Measurements from ENCODE around the gene HIPK3.
A peak's percentile ranks its signal among the peaks of the same experiment; 100 is the strongest.
"Not testable (repeated sequence)": the region's sequence is repeated elsewhere in the genome, so short reads cannot be mapped to it uniquely, and the experiment has no call there.

The HIPK3 gene

DNA sequence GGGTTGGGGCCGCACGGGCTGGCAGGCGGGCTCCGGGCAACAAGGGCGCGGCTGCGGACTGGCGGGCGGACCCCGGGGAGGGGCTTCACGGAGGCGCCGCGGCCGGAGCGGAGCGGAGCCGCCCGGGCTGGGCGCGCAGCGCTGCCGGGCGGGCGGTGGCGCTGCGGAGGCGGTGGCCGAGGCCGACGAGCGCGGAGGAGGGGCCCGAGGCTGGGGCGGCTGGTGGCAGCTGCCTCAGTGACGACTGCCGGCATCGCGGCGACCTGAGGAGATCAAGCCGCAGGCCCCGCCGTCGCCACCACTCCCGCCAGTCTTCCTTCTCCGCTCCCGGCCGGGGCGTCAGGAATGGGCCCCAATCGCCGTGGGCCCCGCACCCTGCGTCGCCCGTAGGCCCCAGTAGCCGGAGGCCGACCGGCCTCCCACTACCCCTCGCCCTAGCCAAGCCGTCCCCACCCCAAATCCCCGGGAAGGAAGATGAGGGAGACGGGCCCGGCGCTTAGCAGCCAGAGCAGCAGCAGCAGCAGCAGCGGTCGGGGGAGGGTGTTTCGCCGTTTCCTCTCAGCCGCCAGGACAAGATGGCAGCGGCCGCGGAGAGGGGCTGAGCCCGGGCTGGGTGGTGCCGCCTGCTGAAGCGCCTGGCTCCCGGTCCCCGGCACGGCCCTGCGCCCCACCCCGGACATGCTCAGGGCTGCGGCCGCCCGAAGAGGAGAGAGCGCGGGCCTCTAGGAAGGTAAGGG, at the start of gene HIPK3:
TSS of gene HIPK3 (plus strand) at position 222 of the 737 bp plus-strand sequence.
- peak; percentile 85 for DNase-seq (ENCODE audit: low read depth)

GRCh38 chr11:33207408-33207985, 49.7 kb upstream of the HIPK3 start:
- no peak for DNase-seq (ENCODE audit: low read depth)

GRCh38 chr11:33208150-33208549, 49.0 kb upstream of the HIPK3 start:
- no peak for DNase-seq (ENCODE audit: low read depth)

DNA sequence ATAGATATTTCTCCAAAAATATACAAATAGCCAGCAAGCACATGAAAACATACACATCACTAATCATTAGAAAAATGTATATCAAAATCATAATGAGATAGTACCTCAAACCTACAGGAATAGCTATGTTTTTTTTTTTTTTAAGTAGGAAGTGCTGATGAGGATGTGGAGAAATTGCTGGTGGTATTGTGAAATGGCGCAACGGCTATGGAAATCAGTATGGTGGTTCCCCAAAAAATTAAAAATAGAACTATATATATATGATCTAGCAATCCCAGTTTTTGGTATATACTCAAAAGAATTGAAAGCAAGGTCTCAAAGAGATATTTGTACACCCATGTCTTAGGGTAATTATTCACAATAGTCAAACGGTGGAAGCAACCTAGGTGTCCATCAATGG, 46.0 kb upstream of the HIPK3 start:
- no peak for DNase-seq (ENCODE audit: low read depth)

GRCh38 chr11:33211580-33211979, 45.6 kb upstream of the HIPK3 start:
- DNase-seq (ENCODE audit: low read depth): peak; percentile 63

GRCh38 chr11:33214187-33214586, 43.0 kb upstream of the HIPK3 start:
- DNase-seq (ENCODE audit: low read depth): peak; percentile 24

DNA sequence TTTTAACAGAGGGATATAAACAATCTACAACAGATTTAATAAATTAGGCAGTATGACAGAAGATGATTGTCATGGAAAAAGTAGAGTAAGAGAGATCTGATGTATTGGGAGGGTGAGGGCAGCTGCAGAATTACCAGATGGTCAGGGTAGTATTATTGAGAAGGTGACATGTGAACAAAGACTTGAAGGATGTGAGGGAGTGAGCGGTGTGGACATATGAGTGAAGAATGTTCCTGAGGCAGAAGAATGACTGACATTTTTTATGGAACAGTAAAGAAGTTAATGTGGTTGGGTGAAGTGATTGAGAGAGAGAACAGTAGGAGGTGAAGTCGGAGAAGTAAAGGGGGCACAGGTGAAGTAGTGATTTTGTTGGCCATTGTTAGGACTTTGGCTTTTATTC, 42.4 kb upstream of the HIPK3 start:
- DNase-seq (ENCODE audit: low read depth): no peak

DNA sequence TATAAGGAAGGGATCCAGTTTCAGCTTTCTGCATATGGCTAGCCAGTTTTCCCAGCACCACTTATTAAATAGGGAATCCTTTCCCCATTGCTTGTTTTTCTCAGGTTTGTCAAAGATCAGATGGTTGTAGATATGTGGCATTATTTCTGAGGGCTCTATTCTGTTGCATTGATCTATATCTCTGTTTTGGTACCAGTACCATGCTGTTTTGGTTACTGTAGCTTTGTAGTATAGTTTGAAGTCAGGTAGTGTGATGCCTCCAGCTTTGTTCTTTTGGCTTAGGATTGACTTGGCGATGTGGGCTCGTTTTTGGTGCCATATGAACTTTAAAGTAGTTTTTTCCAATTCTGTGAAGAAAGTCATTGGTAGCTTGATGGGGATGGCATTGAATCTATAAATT, 40.5 kb upstream of the HIPK3 start:
- not testable (repeated sequence) for DNase-seq (ENCODE audit: low read depth)

DNA sequence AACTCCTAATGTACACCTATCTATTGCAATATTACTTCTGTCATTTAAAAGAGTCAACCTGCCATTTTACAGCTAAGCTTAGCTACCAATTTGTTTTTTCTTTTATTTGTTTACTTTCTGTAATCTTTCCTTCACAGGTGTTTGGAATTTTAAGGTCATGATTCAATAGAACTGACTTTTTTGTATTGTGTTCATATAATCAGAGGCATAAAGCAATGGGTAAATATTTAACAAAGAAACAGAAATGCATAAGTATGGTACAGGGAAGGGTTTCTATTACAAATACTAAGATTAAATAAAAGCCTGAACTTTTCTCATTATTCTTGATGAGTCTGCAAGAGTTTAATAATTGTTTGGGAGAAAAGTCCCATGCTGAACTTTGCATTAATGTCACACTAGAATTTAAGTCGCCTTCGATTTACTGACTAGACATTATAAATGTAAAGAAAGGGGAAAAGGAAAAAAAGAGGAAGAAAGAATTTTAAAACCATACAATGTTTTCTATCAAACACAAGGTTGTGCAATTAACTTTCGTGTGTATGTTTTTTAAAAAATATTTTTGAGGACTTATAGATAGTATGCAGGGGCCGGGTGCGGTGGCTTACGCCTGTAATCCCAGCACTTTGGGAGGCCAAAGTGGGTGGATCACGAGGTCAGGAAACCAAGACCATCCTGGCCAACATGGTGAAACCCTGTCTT, 35.0 kb upstream of the HIPK3 start:
- DNase-seq (ENCODE audit: low read depth): no peak

DNA sequence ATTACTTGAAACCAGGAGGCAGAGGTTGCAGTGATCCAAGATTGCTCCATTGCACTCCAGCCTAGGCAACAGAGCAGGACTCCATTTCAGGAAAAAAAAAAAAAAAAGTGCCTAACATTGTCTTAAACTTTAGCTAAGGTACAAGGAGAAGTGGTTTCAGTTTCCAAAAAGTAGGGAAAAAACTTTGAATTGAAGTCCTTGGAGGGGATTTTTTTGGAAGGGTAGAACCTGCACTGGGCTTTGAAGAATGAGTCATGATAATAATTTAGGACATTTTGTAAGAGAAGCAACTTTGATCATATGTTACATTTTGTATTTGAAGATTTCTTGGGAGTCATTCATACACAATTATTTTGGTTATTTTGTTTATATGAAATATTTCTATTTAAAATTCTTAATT, 31.8 kb upstream of the HIPK3 start:
- no peak for DNase-seq (ENCODE audit: low read depth)

DNA sequence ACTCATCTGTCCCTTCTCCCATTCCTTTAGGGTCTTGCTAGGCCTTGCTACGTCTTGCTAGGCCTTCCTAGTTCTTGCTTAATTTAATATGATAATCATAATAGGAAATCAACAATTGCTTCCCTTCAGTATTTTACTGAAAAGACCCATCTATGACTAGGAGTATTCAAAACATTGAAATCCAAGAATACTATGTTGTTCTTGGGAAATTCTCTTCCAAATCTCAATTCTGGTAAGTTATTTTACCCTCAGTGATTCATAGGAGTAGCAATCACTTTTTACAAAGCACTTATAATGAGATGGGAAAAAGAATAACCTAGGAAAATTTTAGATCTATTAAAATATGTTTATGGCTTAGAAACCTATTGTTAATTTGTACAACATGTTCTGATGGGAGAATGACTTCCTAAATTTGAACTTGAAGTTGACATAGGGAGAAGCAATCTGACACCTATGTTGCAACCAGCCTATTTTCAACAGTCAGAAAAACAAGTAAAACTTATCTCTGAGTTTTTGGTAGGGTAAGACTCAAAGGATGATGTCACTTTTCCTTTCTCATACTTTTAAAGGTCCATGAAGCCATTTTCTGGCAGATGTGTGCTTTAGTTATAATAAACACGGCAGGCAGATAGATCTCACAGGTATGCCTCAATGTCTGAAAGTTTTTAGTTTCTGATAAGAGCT, 29.5 kb upstream of the HIPK3 start:
- DNase-seq (ENCODE audit: low read depth): peak; percentile 78

- peak; percentile 44 for DNase-seq (ENCODE audit: low read depth)
These were observed 22.6 kb upstream of the HIPK3 start for GRCh38 chr11:33234397-33235190.

DNA sequence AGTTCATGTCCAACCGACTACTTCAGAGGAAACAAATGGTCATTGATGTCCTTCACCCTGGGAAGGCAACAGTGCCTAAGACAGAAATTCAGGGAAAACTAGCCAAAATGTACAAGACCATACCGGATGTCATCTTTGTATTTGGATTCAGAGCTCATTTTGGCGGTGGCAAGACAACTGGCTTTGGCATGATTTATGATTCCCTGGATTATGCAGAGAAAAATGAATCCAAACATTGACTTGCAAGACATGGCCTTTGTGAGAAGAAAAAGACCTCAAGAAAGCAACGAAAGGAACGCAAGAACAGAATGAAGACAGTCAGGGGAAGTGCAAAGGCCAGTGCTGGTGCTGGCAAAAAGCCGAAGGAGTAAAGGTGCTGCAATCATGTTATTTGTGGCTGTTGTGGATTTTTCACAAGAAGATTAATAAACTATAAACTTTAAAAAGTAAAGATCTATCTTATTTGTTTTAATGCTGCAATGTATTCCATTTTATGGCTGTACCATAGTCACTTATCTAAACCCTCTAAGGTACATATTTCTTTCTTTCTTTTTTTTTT, 20.1 kb upstream of the HIPK3 start:
- DNase-seq (ENCODE audit: low read depth): no peak

DNA sequence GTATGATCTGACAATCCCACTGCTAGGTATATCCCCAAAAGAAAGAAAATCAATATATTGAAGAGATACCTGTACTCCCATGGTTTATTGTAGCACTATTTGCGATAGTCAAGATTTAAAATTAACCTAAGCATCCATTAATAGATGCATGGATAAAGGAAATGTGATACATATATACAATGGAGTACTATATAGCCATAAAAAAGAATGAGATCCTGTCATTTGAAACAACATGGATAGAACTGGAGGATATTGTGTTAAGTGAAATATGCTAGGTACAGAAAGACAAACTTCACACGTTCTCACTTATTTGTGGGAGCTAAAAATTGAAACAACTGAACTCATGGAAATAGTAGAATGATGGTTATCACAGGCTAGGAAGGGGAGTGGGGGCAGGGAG, 14.6 kb upstream of the HIPK3 start:
- DNase-seq (ENCODE audit: low read depth): no peak

GRCh38 chr11:33243654-33244053, 13.5 kb upstream of the HIPK3 start:
- DNase-seq (ENCODE audit: low read depth): not testable (repeated sequence)

- DNase-seq (ENCODE audit: low read depth): peak; percentile 50
These were observed 8.7 kb upstream of the HIPK3 start for GRCh38 chr11:33248416-33248971.

DNA sequence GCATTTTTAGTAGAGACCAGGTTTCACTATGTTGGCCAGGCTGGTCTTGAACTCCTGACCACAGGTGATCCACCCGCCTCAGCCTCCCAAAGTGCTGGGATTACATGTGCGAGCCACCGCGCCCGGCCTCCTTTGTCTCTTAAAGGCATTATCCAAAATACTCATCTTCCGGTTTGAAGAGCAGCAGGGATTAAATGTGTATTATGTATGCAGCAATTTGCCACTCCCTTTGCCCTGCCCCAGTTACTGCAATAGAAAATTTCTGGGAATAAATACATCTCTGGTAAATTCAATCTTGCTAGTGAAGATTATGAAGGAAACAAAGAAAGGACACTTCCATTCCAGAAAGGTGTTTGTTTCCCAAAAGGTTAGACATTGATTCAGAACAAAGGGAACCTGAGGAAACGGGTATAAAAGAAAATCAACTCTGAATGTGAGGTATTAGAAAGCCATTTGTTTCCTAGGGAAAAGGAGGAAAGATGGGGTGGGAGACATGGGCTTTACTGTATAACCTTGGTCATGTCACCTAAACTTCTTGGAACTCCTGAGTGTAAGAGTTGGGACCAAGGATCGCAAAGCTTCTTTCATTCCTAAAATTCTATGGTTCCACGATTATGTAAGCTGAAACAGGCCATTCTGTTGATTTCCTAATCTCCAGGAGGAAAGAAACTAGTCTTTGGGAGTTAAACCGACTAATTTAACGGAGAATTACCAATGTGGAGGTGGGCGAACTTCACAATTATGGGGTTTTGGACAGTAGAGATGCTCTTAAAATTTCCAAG, 959 bp upstream of the HIPK3 start:
- DNase-seq (ENCODE audit: low read depth): no peak

- DNase-seq (ENCODE audit: low read depth): no peak
These were observed 395 bp upstream of the HIPK3 start for GRCh38 chr11:33256813-33257159.

- peak; percentile 93 for DNase-seq (ENCODE audit: low read depth)
These were observed 883 bp downstream of the HIPK3 start for GRCh38 chr11:33257897-33258630.
